GM12878 (cell line): ENCODE data around the gene TXLNA.

Experiments used
- CTCF ChIP-seq, 3 experiments: IDR thresholded peaks in 2 of 3; conservative IDR thresholded peaks in 1 of 3; 2 replicates each; pipeline ENCODE4 v1.5.1; 2011; ENCODE audit warnings: low read depth in 3 of 3, low read length in 3 of 3, mild to moderate bottlenecking in 3 of 3, control low read depth in 2 of 3, moderate library complexity in 2 of 3, inconsistent platforms in 1 of 3, mixed read lengths in 1 of 3; ENCODE audit not compliant: control insufficient read depth in 2 of 3, insufficient read depth in 1 of 3; ENCODE audit errors: extremely low read depth in 1 of 3
- EP300 ChIP-seq, 2 experiments: fragments of 150-350 bp in 1 of 2; IDR thresholded peaks; 2 replicates each; pipeline ENCODE4 v1.6.1; 2011 to 2012; ENCODE audit warnings: low read depth in 2 of 2, low read length in 2 of 2, borderline replicate concordance in 1 of 2, improper control_type of control experiment in 1 of 2, inconsistent platforms in 1 of 2; ENCODE audit not compliant: control insufficient read depth in 1 of 2
- TARDBP ChIP-seq: IDR thresholded peaks from 2 replicates; pipeline ENCODE4 v1.6.1; 2016; ENCODE audit warnings: borderline replicate concordance
- ZBTB40 ChIP-seq: fragments of 450-650 bp; IDR thresholded peaks from 2 replicates; pipeline ENCODE4 v1.6.1; 2016; ENCODE audit warnings: mild to moderate bottlenecking, moderate library complexity, borderline replicate concordance

- TF ChIP-seq TARDBP = no peak
- no peak for TF ChIP-seq CTCF (IDR thresholded peaks at IDR 0.05 in 2 of 3, conservative IDR thresholded peaks at IDR 0.05 in 1 of 3; ENCODE audit: control insufficient read depth in 2 of 3, extremely low read depth in 1 of 3, insufficient read depth in 1 of 3, low read depth in 3 of 3, low read length in 3 of 3)
- TF ChIP-seq ZBTB40 = no peak
- no peak for TF ChIP-seq EP300 (IDR thresholded peaks at IDR 0.05; ENCODE audit: borderline replicate concordance in 1 of 2, control insufficient read depth in 1 of 2, low read depth in 2 of 2, low read length in 2 of 2)
These were observed 52.5 kb downstream of the TXLNA start for GRCh38 chr1:32231843-32232432.
